Thoracic aorta (tissue), 2 donors: Measurements from ENCODE around the gene FBXL16. TPM values are rescaled to one million over a fixed set of nuclear protein-coding genes. Genes with fewer than 3 reads are reported as not detected.

ENCODE experiments used
- ATAC-seq: fragments of 150-250 bp; one replicate; pipeline ENCODE4 v1.8.0; 2017; ENCODE audit warnings: low read depth; ENCODE audit not compliant: insufficient number of reproducible peaks, low FRiP score
- DNase-seq: peaks from one replicate; pipeline ENCODE4 v3.0.0-alpha.2; 2020; ENCODE audit warnings: low spot score
- H3K27ac ChIP-seq, 2 donors: fragments of 200-600 bp; sonication (generic); 1 replicate in 1 of 2; 2 replicates in 1 of 2; pipeline ENCODE4 v1.5.1; 2016; ENCODE audit warnings: mild to moderate bottlenecking in 2 of 2, moderate library complexity in 2 of 2
- H3K27me3 ChIP-seq: fragments of 200-600 bp; sonication (generic); replicated peaks from 2 replicates; pipeline ENCODE4 v1.6.0; 2016; ENCODE audit warnings: mild to moderate bottlenecking; ENCODE audit not compliant: insufficient read depth
- H3K36me3 ChIP-seq: fragments of 200-600 bp; sonication (generic); one replicate; pipeline ENCODE4 v1.5.1; 2016
- H3K4me1 ChIP-seq, 2 donors: fragments of 200-600 bp; sonication (generic); 1 replicate in 1 of 2; 2 replicates in 1 of 2; pipeline versions ENCODE4 v1.5.1 to v1.6.0; 2016; ENCODE audit warnings: low read depth in 2 of 2, mild to moderate bottlenecking in 1 of 2; ENCODE audit not compliant: control insufficient read depth in 1 of 2
- H3K4me3 ChIP-seq: fragments of 200-600 bp; sonication (generic); 2 replicates; pipeline ENCODE4 v1.5.1; 2016; ENCODE audit warnings: mild to moderate bottlenecking
- H3K9me3 ChIP-seq: fragments of 200-600 bp; sonication (generic); 2 replicates; pipeline ENCODE4 v1.5.1; 2016
- total RNA-seq, 2 donors: library from RNA; depleted of rRNA; stranded (reverse); fragments of >200 nt; gene quantifications; one replicate each; pipeline versions ENCODE4 v1.1.0 to v1.2.3, GENCODE V29; 2016
- TF ChIP-seq, protein P1 (sequence below): fragments of 200-600 bp; sonication (generic); IDR thresholded peaks from one replicate; pipeline ENCODE4 v1.5.1; 2019; ENCODE audit warnings: antibody characterized with exemption

FBXL16 gene
- total RNA-seq, 2 donors from 2014 or later = not detected

DNA sequence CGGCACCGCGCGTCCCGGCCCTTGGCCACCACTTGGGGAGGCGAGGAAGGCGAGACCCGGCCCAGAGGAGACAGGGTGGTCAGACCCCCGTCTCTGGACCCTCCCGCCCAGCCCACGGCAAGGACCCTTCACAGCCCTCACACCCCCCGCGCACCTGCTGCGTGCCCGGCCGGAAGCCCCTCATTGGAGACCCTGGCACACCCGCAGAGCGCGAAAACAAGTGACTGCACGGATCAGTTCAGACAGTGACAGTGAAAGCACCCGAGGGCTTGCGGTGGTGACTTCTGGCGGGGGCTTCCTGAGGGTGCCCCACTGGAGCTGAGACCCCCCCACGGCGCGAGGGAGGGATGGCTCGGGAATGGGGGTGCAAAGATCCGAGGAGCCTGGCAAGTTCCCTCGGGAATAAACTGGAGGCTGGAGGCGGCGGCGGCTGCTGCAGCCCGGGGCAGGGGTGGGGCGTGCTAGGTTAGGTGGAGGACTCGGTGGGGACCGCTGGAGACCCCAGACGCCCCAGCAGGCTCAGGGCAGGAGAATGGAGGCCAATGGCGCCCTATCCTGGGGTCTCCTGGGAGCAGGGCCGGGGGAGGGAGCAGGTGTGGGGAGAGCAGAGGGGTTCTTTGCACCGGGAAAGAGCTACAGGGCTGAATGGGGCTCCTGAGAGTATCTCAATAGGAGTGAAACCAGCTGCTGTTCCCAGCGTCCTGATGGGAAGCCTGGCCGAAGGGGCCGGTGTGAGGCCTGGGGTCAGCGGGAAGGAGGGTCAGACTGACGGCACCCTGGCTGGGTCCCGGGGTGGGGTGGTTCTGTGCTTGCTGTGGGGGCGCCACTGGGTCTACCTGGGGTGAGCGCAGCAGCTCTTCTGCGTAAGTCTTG lies 824 bp upstream of the FBXL16 start:
- Histone ChIP-seq H3K4me1 (peaks cover 4 to 10% of the 10 kb centered on the region in 2 donors), H3K4me3 (no peak overlapping the region), H3K9me3 (no peaks in the 10 kb centered on the region), H3K27me3 (peaks cover 23% of the 10 kb centered on the region), H3K36me3 (no peaks in the 10 kb centered on the region), H3K27ac (no peak overlapping the region)
- no peak for DNase-seq
- ATAC-seq = no peak
- TF ChIP-seq, protein P1, sequence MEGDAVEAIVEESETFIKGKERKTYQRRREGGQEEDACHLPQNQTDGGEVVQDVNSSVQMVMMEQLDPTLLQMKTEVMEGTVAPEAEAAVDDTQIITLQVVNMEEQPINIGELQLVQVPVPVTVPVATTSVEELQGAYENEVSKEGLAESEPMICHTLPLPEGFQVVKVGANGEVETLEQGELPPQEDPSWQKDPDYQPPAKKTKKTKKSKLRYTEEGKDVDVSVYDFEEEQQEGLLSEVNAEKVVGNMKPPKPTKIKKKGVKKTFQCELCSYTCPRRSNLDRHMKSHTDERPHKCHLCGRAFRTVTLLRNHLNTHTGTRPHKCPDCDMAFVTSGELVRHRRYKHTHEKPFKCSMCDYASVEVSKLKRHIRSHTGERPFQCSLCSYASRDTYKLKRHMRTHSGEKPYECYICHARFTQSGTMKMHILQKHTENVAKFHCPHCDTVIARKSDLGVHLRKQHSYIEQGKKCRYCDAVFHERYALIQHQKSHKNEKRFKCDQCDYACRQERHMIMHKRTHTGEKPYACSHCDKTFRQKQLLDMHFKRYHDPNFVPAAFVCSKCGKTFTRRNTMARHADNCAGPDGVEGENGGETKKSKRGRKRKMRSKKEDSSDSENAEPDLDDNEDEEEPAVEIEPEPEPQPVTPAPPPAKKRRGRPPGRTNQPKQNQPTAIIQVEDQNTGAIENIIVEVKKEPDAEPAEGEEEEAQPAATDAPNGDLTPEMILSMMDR = no peak

GRCh38 chr16:704552-705380 lies 835 bp downstream of the FBXL16 start:
- Histone ChIP-seq H3K4me3 (no peak overlapping the region), H3K36me3 (no peaks in the 10 kb centered on the region), H3K4me1 (peaks cover 1 to 4% of the 10 kb centered on the region in 2 donors), H3K9me3 (no peaks in the 10 kb centered on the region), H3K27ac (no peak overlapping the region), H3K27me3 (peaks cover 30% of the 10 kb centered on the region)
- no peak for DNase-seq
- no peak for ATAC-seq
- TF ChIP-seq, protein P1 = no peak

DNA sequence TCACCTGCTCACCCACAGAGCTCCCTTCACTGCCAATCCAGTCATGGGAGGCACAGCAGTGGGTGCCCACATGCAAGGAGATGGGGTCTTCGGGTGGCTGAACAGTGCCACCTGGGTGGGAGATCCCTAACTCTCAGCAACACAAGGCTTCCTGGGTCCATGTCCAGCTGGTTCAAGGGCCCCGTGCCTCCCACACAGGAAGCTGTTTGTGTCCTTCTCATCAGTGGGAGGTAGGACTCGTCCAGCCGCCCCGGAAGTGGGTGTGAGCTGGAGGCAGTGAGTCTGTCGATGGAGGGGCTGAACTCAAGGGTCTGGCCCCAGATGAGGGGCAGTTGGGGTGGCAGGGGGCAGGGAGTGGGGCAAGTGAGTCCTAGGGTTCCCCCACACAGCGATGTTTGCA lies 1.6 kb downstream of the FBXL16 start:
- TF ChIP-seq, protein P1 = no peak
- Histone ChIP-seq H3K4me3 (no peak overlapping the region), H3K36me3 (no peaks in the 10 kb centered on the region), H3K9me3 (no peaks in the 10 kb centered on the region), H3K4me1 (no peaks in the 10 kb centered on the region), H3K27me3 (peaks cover 30% of the 10 kb centered on the region), H3K27ac (no peak overlapping the region)
- DNase-seq = no peak
- no peak for ATAC-seq

- Histone ChIP-seq H3K4me3 (no peak overlapping the region), H3K36me3 (no peaks in the 10 kb centered on the region), H3K27ac (no peak overlapping the region), H3K9me3 (no peaks in the 10 kb centered on the region), H3K4me1 (no peaks in the 10 kb centered on the region), H3K27me3 (peaks cover 28% of the 10 kb centered on the region)
- ATAC-seq (no peak), DNase-seq (no peak)
- TF ChIP-seq, protein P1 = no peak
Observed at GRCh38 chr16:703406-703805, 2.2 kb downstream of the FBXL16 start.

DNA sequence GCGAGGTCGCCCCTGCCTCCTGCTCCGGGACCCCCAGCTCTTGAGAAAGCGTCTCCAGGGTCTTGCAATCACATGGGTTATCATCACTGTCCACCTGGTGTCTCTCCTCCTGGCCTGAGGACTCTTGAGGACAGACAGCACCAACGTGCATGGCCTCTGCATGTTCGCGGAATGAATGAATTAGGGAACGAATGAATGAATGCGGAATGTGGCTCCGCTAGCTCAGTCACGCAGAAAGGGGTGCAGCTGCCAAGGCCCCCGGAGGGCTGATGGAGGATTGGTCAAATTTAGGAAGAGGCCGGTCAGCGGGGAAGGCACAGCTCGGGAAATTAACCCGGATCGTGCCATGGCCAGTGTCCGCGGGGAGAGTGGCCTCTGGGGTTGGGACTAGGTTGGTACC lies 3.3 kb downstream of the FBXL16 start:
- Histone ChIP-seq H3K4me3 (no peak overlapping the region), H3K36me3 (no peaks in the 10 kb centered on the region), H3K4me1 (no peaks in the 10 kb centered on the region), H3K27me3 (peaks cover 23% of the 10 kb centered on the region), H3K9me3 (no peaks in the 10 kb centered on the region), H3K27ac (no peak overlapping the region)
- no peak for ATAC-seq
- TF ChIP-seq, protein P1 = no peak
- DNase-seq = no peak
